Adrenal gland (tissue), 5 donors: Measurements from ENCODE around the gene TPSB2.

ENCODE experiments used
- POLR2A ChIP-seq, 2 donors: fragments of 450-650 bp; IDR thresholded peaks; one replicate each; pipeline ENCODE4 v1.6.1; 2017; ENCODE audit warnings: antibody characterized with exemption in 2 of 2, mild to moderate bottlenecking in 2 of 2, moderate library complexity in 1 of 2
- TF ChIP-seq, protein P1 (sequence below), 6 experiments: fragments of 450-650 bp in 4 of 6; fragments of 200-600 bp in 2 of 6; sonication (generic) in 1 of 6; IDR thresholded peaks; 1 replicate in 5 of 6; 2 replicates in 1 of 6; pipeline versions ENCODE4 v1.5.1 to v1.8.0; 2016 to 2021; ENCODE audit warnings: antibody characterized with exemption in 6 of 6, mild to moderate bottlenecking in 2 of 6, moderate library complexity in 1 of 6
- donor health status: DM: no; HTN: no; CAD: no.

DNA sequence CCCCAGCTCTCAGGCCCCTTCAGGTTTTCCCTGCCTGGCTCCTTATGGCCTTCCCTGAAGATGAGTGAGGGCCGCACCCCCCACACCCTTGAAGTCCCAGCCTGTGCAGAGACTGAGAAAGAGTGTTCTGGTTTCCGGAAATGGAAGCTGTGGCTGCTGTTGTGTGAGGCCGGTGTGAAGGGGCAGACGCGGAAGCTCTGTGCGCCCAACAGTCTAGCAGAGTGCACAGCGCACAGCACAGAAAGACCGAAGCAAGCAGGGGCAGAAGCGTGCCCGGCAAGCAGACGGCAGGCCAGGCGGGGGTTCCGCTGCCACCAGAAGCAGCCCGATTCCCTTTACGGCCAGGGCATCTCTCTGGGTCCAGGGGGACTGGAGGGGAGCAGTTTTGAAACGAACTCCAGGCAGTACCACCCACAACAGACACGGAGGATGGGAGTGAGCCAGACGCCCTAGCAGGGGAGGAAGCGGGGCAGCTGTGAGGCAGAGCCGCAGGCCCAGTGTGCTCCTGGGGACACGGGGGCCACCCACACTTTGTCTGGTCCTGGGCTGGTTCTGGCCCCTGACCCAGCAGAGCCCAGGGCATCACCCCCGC lies 21.6 kb downstream of the TPSB2 start:
- TF ChIP-seq, protein P1, sequence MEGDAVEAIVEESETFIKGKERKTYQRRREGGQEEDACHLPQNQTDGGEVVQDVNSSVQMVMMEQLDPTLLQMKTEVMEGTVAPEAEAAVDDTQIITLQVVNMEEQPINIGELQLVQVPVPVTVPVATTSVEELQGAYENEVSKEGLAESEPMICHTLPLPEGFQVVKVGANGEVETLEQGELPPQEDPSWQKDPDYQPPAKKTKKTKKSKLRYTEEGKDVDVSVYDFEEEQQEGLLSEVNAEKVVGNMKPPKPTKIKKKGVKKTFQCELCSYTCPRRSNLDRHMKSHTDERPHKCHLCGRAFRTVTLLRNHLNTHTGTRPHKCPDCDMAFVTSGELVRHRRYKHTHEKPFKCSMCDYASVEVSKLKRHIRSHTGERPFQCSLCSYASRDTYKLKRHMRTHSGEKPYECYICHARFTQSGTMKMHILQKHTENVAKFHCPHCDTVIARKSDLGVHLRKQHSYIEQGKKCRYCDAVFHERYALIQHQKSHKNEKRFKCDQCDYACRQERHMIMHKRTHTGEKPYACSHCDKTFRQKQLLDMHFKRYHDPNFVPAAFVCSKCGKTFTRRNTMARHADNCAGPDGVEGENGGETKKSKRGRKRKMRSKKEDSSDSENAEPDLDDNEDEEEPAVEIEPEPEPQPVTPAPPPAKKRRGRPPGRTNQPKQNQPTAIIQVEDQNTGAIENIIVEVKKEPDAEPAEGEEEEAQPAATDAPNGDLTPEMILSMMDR (IDR thresholded peaks at IDR 0.05), result no peak
- TF ChIP-seq POLR2A (IDR thresholded peaks at IDR 0.05), result no peak
